Subcutaneous abdominal adipose tissue (tissue), 5 donors: ENCODE measurements around the gene CC2D2B.
"Not testable (repeated sequence)": the region's sequence is repeated elsewhere in the genome, so short reads cannot be mapped to it uniquely, and the experiment has no call there.

Experiments
- H3K27ac ChIP-seq: one replicate; pipeline ENCODE4 v1.7.0; 2013; ENCODE audit warnings: low read depth, mild to moderate bottlenecking, inconsistent platforms, low read length, moderate library complexity
- H3K27me3 ChIP-seq, 5 donors: one replicate each; pipeline ENCODE4 v1.7.0; 2013; ENCODE audit warnings: low read length in 5 of 5, inconsistent platforms in 1 of 5; ENCODE audit not compliant: control insufficient read depth in 5 of 5, insufficient read depth in 4 of 5
- H3K36me3 ChIP-seq, 5 donors: one replicate each; pipeline ENCODE4 v1.7.0; 2013; ENCODE audit warnings: low read length in 5 of 5; ENCODE audit not compliant: control insufficient read depth in 5 of 5, insufficient read depth in 5 of 5
- H3K4me1 ChIP-seq, 5 donors: one replicate each; pipeline ENCODE4 v1.7.0; 2013; ENCODE audit warnings: low read length in 5 of 5, mild to moderate bottlenecking in 3 of 5, moderate library complexity in 1 of 5; ENCODE audit not compliant: control insufficient read depth in 5 of 5, insufficient read depth in 5 of 5
- H3K4me3 ChIP-seq, 5 donors: one replicate each; pipeline ENCODE4 v1.7.0; 2013; ENCODE audit warnings: low read length in 5 of 5, low read depth in 1 of 5
- H3K9ac ChIP-seq, 5 donors: one replicate each; pipeline ENCODE4 v1.7.0; 2013; ENCODE audit warnings: low read length in 5 of 5, mild to moderate bottlenecking in 4 of 5, moderate library complexity in 3 of 5
- H3K9me3 ChIP-seq, 5 donors: one replicate each; pipeline ENCODE4 v1.7.0; 2013; ENCODE audit warnings: low read length in 5 of 5; ENCODE audit not compliant: control insufficient read depth in 5 of 5
- donor health status: healthy.
- donor health status: healthy.
- donor health status: healthy.
- donor health status: healthy.
- donor health status: healthy.

The CC2D2B gene

DNA sequence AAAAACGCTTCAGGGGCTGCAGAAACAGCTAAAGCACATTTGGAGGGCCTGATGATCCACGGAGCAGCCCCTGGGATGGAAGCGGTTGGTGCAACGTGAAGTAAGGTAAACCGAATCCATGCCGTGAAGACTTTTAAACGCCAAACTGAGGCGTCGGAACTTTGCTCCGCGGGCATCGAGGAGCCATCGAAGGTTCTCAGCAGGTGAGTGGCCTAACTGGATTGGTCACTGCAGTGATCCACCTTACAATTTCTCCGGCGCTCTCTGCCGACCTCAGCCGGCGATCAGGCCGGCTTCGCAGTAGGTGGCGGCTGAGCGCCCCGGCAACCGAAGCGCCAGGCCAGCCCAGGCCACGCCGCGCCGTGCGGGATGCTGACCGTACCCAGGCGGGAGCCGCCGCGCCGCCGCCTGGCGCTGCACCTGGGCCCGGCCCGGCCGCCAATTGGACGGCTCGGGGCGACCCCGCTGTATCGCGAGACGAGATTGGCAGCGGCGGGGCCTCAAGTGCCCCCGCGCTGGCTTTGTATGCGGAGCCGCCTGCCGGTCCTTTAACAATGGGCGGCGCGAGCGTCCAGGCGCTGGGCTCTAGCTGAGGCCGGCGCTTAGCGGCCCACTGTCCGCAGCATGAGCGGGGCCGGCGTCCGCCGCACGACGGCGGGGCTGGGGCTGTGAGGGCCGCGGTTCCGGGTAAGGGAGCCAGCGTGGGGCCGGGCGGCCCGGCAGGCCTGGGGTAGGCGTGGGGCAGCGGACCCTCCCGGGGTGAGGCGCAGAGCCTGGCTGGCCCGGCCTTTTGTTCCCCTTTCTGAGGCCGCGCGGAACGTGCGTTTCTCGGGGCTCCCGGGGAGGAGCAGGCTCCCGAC is 135.5 kb downstream of the CC2D2B start, which contains the start of gene CCNJ:
CCNJ (plus strand) TSS at position 551 of the 860 bp plus-strand sequence. CDS start 811 bp downstream, outside the sequence.
- peak within 1 kb of the TSS; percentile 79 to 88 (median 83) for H3K4me3 ChIP-seq
- no peaks in the 10 kb centered on the region for H3K27me3 ChIP-seq
- H3K9me3 ChIP-seq: no peaks in the 10 kb centered on the region
- H3K27ac ChIP-seq: peak within 1 kb of the TSS; percentile 88
- peak within 1 kb of the TSS; percentile 32 to 94 (median 92) for H3K9ac ChIP-seq
- H3K36me3 ChIP-seq: peaks cover 0 to 11% (median 0%) of the 10 kb centered on the region in 5 donors
- peaks cover 0 to 27% (median 20%) of the 10 kb centered on the region in 5 donors for H3K4me1 ChIP-seq

DNA sequence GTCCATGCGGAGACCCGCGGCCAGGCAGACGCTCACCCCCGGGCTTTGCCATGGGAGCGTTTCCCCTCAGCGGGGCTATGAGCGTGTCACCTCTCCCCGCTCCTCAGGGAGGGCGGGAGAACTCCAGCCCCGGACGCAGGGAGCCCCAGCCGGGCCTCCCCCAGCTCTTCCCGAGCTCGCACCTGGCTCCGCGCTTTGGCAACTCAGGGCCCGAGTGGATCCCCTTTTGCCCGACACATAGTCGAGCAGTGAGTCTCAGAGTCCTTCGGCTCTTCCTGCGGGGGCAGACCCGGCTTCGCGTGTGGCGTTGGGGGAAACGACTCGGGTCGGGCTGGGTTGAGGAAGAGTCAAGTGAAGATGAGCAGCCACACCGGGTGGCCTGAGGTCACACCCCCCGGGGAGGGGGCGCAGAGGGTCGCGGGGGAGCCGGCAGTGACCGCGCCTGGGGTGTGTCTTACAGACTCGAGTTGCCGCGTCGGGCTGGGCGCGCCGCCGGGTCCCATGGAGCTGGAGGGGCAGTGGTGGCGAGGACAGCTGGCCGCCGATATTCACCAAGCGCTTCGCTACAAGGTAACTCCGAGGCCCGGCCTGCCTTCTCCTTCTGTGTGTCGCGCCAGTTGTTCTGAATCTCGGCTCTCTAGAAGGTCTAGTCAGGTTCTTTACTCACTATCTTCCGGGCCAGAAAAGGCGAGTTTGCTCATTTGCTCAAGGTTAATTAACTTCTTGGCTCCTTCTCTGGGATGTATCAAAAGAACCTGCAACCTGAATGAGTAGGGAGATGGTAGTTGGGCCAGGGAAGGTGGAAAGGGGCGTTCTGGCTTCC is 136.3 kb downstream of the CC2D2B start:
- peak overlapping the region; percentile 88 for H3K27ac ChIP-seq
- peak overlapping the region; percentile 79 to 88 (median 83) for H3K4me3 ChIP-seq
- peaks cover 0 to 27% (median 20%) of the 10 kb centered on the region in 5 donors for H3K4me1 ChIP-seq
- H3K9ac ChIP-seq: peak overlapping the region; percentile 22 to 94 (median 92)
- peaks cover 0 to 18% (median 0%) of the 10 kb centered on the region in 5 donors for H3K36me3 ChIP-seq
- H3K9me3 ChIP-seq: no peaks in the 10 kb centered on the region
- no peaks in the 10 kb centered on the region for H3K27me3 ChIP-seq

DNA sequence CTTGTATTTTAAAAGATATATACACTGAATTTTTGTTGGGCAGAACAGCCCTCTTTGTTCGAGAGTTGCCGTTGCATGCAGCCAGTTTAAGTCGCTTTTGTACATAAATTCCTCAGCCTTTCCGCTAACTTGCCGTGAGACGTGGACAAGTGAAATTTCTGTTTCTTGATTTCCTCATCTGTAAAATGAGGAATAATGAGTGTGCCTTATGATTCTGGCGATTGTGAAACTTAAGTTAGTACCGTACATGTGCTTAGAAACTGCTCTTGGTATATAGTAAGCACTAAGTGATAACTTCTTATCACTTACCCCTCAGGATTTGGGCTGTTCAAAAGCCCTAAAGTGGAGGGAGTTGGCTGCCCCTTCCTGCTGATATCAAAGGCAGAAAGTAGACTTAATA is 137.0 kb downstream of the CC2D2B start:
- Histone ChIP-seq H3K27me3 (no peaks in the 10 kb centered on the region), H3K4me3 (peak overlapping the region; percentile 79 to 88 (median 83)), H3K27ac (peak overlapping the region; percentile 88), H3K9ac (peak overlapping the region; percentile 22 to 94 (median 92)), H3K9me3 (no peaks in the 10 kb centered on the region), H3K4me1 (peaks cover 0 to 27% (median 20%) of the 10 kb centered on the region in 5 donors), H3K36me3 (peaks cover 0 to 19% (median 0%) of the 10 kb centered on the region in 5 donors)

- Histone ChIP-seq H3K27me3 (no peaks in the 10 kb centered on the region), H3K4me1 (peaks cover 0 to 27% (median 20%) of the 10 kb centered on the region in 5 donors), H3K4me3 (no peak overlapping the region), H3K27ac (no peak overlapping the region), H3K9me3 (no peaks in the 10 kb centered on the region), H3K9ac (no peak overlapping the region), H3K36me3 (peaks cover 0 to 19% (median 3%) of the 10 kb centered on the region in 5 donors)
These were observed 138.8 kb downstream of the CC2D2B start for GRCh38 chr10:96046546-96046945.

- H3K36me3 ChIP-seq: peaks cover 0 to 19% (median 3%) of the 10 kb centered on the region in 5 donors
These were observed 139.4 kb downstream of the CC2D2B start for GRCh38 chr10:96047004-96047649.

GRCh38 chr10:96047925-96048324 is 140.2 kb downstream of the CC2D2B start:
- H3K4me3 ChIP-seq, H3K9ac ChIP-seq, H3K27ac ChIP-seq, H3K27me3 ChIP-seq, H3K9me3 ChIP-seq: not testable (repeated sequence)
- H3K36me3 ChIP-seq: peaks cover 0 to 22% (median 3%) of the 10 kb centered on the region in 5 donors
- H3K4me1 ChIP-seq: peaks cover 0 to 22% (median 16%) of the 10 kb centered on the region in 5 donors

More at GRCh38 chr10:96047004-96047649, 139.4 kb downstream of the CC2D2B start:
- Histone ChIP-seq H3K27me3 (no peaks in the 10 kb centered on the region), H3K9me3 (no peaks in the 10 kb centered on the region), H3K4me1 (peaks cover 0 to 27% (median 20%) of the 10 kb centered on the region in 5 donors), H3K9ac (no peak overlapping the region), H3K27ac (no peak overlapping the region), H3K4me3 (no peak overlapping the region)

- Histone ChIP-seq H3K36me3 (peaks cover 0 to 22% (median 3%) of the 10 kb centered on the region in 5 donors), H3K4me3 (no peak overlapping the region), H3K9me3 (no peaks in the 10 kb centered on the region), H3K27ac (no peak overlapping the region), H3K27me3 (no peaks in the 10 kb centered on the region), H3K4me1 (peaks cover 0 to 11% (median 11%) of the 10 kb centered on the region in 5 donors), H3K9ac (no peak overlapping the region)
These were observed 141.6 kb downstream of the CC2D2B start for GRCh38 chr10:96049340-96049739.

DNA sequence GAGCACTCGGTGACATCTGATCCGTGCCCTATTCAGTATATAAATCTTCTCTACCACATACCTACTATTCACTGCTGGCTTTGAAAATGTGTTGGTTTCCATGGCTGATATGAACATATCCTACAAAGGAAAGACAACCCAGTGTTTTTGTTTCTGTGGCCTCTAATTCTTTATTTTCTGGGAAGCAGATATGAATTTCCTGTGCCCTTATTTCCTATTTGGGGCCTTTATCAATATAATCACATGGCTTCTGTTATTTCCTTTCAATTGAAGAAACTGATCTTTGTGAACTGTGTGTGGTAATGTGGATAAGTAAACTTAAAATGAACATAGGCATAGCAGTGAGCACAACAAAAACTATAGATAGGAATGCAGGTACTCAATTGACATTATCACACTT is 146.2 kb downstream of the CC2D2B start:
- H3K36me3 ChIP-seq: peaks cover 18 to 32% (median 22%) of the 10 kb centered on the region in 5 donors
- no peaks in the 10 kb centered on the region for H3K27me3 ChIP-seq
- no peak overlapping the region for H3K27ac ChIP-seq
- peaks cover 0 to 4% (median 0%) of the 10 kb centered on the region in 5 donors for H3K4me1 ChIP-seq
- no peak overlapping the region for H3K4me3 ChIP-seq
- H3K9ac ChIP-seq: no peak overlapping the region
- no peaks in the 10 kb centered on the region for H3K9me3 ChIP-seq

GRCh38 chr10:96056787-96057186 is 149.0 kb downstream of the CC2D2B start:
- H3K4me3 ChIP-seq: no peak overlapping the region
- H3K27me3 ChIP-seq: no peaks in the 10 kb centered on the region
- peaks cover 0 to 4% (median 0%) of the 10 kb centered on the region in 5 donors for H3K4me1 ChIP-seq
- peaks cover 20 to 35% (median 29%) of the 10 kb centered on the region in 5 donors for H3K36me3 ChIP-seq
- no peak overlapping the region for H3K9ac ChIP-seq
- no peaks in the 10 kb centered on the region for H3K9me3 ChIP-seq
- no peak overlapping the region for H3K27ac ChIP-seq
